ENCODE results near the gene PCSK4. TPM values are rescaled to one million over a fixed set of nuclear protein-coding genes. Genes with fewer than 3 reads are reported as not detected.

PCSK4 gene
- total and polyA plus RNA-seq, 10 of the 15 experiments (the other 5 are each of a cell fraction or from before 2014, with no cell fraction given), result 0.27 to 0.99 (median 0.40) TPM; not detected in 3

DNA sequence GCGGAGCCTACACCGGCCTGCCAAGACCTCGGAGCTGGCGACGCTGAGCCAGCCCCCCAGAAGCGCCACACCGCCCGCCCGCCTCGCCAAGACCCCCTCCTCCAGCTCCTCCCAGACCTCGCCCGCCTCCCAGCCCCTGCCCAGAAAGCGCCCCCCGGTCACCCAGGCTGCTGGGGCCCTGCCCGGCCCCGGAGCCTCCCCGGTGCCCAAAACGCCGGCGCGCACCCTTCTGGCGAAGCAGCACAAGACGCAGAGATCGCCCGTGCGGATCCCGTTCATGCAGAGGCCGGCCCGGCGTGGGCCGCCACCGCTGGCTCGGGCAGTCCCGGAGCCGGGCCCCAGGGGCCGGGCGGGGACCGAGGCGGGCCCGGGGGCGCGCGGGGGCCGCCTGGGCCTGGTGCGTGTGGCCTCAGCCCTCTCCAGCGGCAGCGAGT is 21.3 kb downstream of the PCSK4 start:
- Histone ChIP-seq H4K20me1 (ENCODE audit: control insufficient read depth, insufficient read depth) (peaks cover 7% of the 10 kb centered on the region), H3K79me2 (ENCODE audit: control insufficient read depth, insufficient read depth, low read length) (no peaks in the 10 kb centered on the region), H3K9ac (ENCODE audit: control insufficient read depth, insufficient read depth, low read length) (no peak overlapping the region), H3K27me3 (replicated peaks in 1 of 2; ENCODE audit: control insufficient read depth in 2 of 2, insufficient read depth in 2 of 2, low read length in 1 of 2) (peaks cover 10 to 27% of the 10 kb centered on the region in 2 experiments), H3K4me3 (no peak overlapping the region), H2AFZ (ENCODE audit: control insufficient read depth, low read depth, low read length) (no peak overlapping the region), H3K9me3 (replicated peaks; ENCODE audit: control insufficient read depth, insufficient read depth, low read length) (no peaks in the 10 kb centered on the region), H3K27ac (ENCODE audit: control insufficient read depth, insufficient read depth) (no peak overlapping the region), H3K4me2 (ENCODE audit: control insufficient read depth, insufficient read depth) (no peak overlapping the region), H3K36me3 (ENCODE audit: control insufficient read depth in 2 of 2, insufficient read depth in 2 of 2, low read length in 1 of 2) (no peaks in the 10 kb centered on the region), H3K4me1 (ENCODE audit: control insufficient read depth, insufficient read depth, low read length) (peaks cover 7% of the 10 kb centered on the region)
- WGBS (ENCODE audit: insufficient coverage, insufficient replicate concordance, low lambda C conversion rate, missing lambda C conversion rate), result 1% methylated on average over 13 of the region's 47 CpGs
- POLR2A ChIA-PET, result no interaction called here
- RAD21 ChIA-PET (ENCODE audit: unreplicated experiment), result no interaction called here
- intact Hi-C loops (cut with micrococcal nuclease; ENCODE audit: unreplicated experiment) (no loop called here), in situ Hi-C loops (cut with MboI) (no loop called here)
- ATAC-seq, result peak; percentile 23; the same call in 1 of the 3 replicates
- BruUV-seq (replicated peaks), result no TSS peak
- CTCF ChIA-PET, result no interaction called here
- TF ChIP-seq TCF12 (IDR thresholded peaks at IDR 0.05; ENCODE audit: low read depth, low read length) (no peak), BHLHE40 (IDR thresholded peaks at IDR 0.05; ENCODE audit: borderline replicate concordance in 1 of 2, low read depth in 2 of 2, low read length in 1 of 2) (0 out of 4 replicates have a peak, but pooled peaks of 1 of the 2 experiments have one; percentile 9), ASH2L (IDR thresholded peaks at IDR 0.05; ENCODE audit: borderline replicate concordance, low read depth) (no peak), HDAC6 (IDR thresholded peaks at IDR 0.05; ENCODE audit: unreplicated experiment) (peak; percentile 80), JUNB (IDR thresholded peaks at IDR 0.05) (no peak)
- no peak for DNase-seq (ENCODE audit: low read depth, low spot score)
- no peak for FAIRE-seq
- SMC1A ChIA-PET (ENCODE audit: uncharacterized antibody, unreplicated experiment), result no interaction called here

DNA sequence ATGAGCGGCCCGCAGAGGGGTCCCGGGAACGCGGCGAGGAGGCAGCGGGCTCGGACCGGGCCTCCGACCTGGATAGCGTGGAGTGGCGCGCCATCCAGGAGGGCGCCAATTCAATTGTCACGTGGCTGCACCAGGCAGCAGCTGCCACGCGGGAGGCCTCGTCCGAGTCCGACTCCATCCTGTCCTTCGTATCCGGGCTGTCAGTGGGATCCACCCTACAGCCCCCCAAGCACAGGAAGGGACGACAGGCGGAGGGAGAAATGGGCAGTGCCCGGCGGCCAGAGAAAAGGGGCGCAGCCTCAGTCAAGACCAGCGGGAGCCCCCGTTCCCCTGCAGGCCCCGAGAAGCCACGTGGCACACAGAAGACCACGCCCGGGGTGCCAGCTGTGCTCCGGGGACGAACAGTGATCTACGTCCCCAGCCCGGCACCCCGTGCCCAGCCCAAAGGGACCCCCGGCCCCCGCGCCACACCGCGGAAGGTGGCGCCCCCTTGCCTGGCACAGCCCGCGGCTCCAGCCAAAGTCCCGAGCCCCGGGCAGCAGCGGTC is 21.8 kb downstream of the PCSK4 start:
- TF ChIP-seq FOXM1 (IDR thresholded peaks at IDR 0.05; ENCODE audit: low read depth, low read length), result no peak
- 0 out of 2 replicates have a peak, but pooled peaks have one; percentile 35 for TF ChIP-seq EZH2 (IDR thresholded peaks at IDR 0.05; ENCODE audit: borderline replicate concordance, control insufficient read depth, low read depth, low read length)
- 0 out of 2 replicates have a peak, but pooled peaks have one; percentile 18 for TF ChIP-seq POLR2A (IDR thresholded peaks at IDR 0.05; ENCODE audit: low read depth, low read length)
- TF ChIP-seq BHLHE40 (IDR thresholded peaks at IDR 0.05; ENCODE audit: borderline replicate concordance in 1 of 2, low read depth in 2 of 2, low read length in 1 of 2), result no peak
- no peak for TF ChIP-seq JUNB (IDR thresholded peaks at IDR 0.05)
- no peak for TF ChIP-seq HCFC1 (IDR thresholded peaks at IDR 0.05; ENCODE audit: low read length)
- TF ChIP-seq RAD51 (IDR thresholded peaks at IDR 0.05), result no peak
- TF ChIP-seq EP300 (IDR thresholded peaks at IDR 0.05; ENCODE audit: borderline replicate concordance in 1 of 2, control insufficient read depth in 1 of 2, low read depth in 2 of 2, low read length in 2 of 2), result no peak
- Histone ChIP-seq H4K20me1 (ENCODE audit: control insufficient read depth, insufficient read depth) (peaks cover 7% of the 10 kb centered on the region), H3K9ac (ENCODE audit: control insufficient read depth, insufficient read depth, low read length) (no peak overlapping the region), H3K79me2 (ENCODE audit: control insufficient read depth, insufficient read depth, low read length) (no peaks in the 10 kb centered on the region), H3K4me2 (ENCODE audit: control insufficient read depth, insufficient read depth) (no peak overlapping the region), H3K4me1 (ENCODE audit: control insufficient read depth, insufficient read depth, low read length) (peaks cover 7% of the 10 kb centered on the region), H3K36me3 (ENCODE audit: control insufficient read depth in 2 of 2, insufficient read depth in 2 of 2, low read length in 1 of 2) (no peaks in the 10 kb centered on the region), H3K27ac (ENCODE audit: control insufficient read depth, insufficient read depth) (no peak overlapping the region), H3K9me3 (replicated peaks; ENCODE audit: control insufficient read depth, insufficient read depth, low read length) (no peaks in the 10 kb centered on the region), H3K27me3 (replicated peaks in 1 of 2; ENCODE audit: control insufficient read depth in 2 of 2, insufficient read depth in 2 of 2, low read length in 1 of 2) (peaks cover 10 to 27% of the 10 kb centered on the region in 2 experiments), H3K4me3 (no peak overlapping the region), H2AFZ (ENCODE audit: control insufficient read depth, low read depth, low read length) (no peak overlapping the region)
- SMC1A ChIA-PET (ENCODE audit: uncharacterized antibody, unreplicated experiment), result no interaction called here
- in situ Hi-C loops (cut with MboI), result no loop called here
- intact Hi-C loops (cut with micrococcal nuclease; ENCODE audit: unreplicated experiment), result no loop called here
- POLR2A ChIA-PET, result no interaction called here
- ATAC-seq (no peak), FAIRE-seq (no peak), DNase-seq (ENCODE audit: low read depth, low spot score) (no peak)
- 27% methylated on average over 37 of the region's 49 CpGs for WGBS (ENCODE audit: insufficient coverage, insufficient replicate concordance, low lambda C conversion rate, missing lambda C conversion rate)
- CTCF ChIA-PET, result no interaction called here
- no TSS peak for BruUV-seq (replicated peaks)
- RAD21 ChIA-PET (ENCODE audit: unreplicated experiment), result no interaction called here

Data from GM12878 (cell line).